GM04504 (cell line): ENCODE results near the gene TMEM205.
"Not testable (repeated sequence)": the region's sequence is repeated elsewhere in the genome, so short reads cannot be mapped to it uniquely, and the experiment has no call there.

ENCODE experiments used
- DNase-seq: peaks from one replicate; pipeline ENCODE4 v3.0.0-alpha.2; 2012; ENCODE audit warnings: low read depth

Gene TMEM205

GRCh38 chr19:11346104-11346940 lies at the start of gene TMEM205, which contains the start of gene CCDC159:
Gene TMEM205, minus strand, starts transcription at chr19:11346268. Its CDS starts 649 bp downstream, at chr19:11345619.
Gene CCDC159, plus strand, starts transcription at chr19:11346519. Its CDS starts 88 bp downstream, at chr19:11346607.
- DNase-seq = peak; percentile 99

GRCh38 chr19:11390933-11391680 lies 45.0 kb upstream of the TMEM205 start:
- no peak for DNase-seq

GRCh38 chr19:11390359-11390758 lies 44.3 kb upstream of the TMEM205 start:
- no peak for DNase-seq

GRCh38 chr19:11387162-11388034 lies 41.3 kb upstream of the TMEM205 start:
- no peak for DNase-seq

- DNase-seq = no peak
Measured at GRCh38 chr19:11384778-11385129, 38.7 kb upstream of the TMEM205 start.

GRCh38 chr19:11383706-11384048 lies 37.6 kb upstream of the TMEM205 start:
- no peak for DNase-seq

- DNase-seq = no peak
Measured at GRCh38 chr19:11382898-11383705, 37.0 kb upstream of the TMEM205 start.

- DNase-seq = peak; percentile 93
Measured at GRCh38 chr19:11380653-11381537, 34.8 kb upstream of the TMEM205 start.

- no peak for DNase-seq
Measured at GRCh38 chr19:11379857-11380350, 33.8 kb upstream of the TMEM205 start.

GRCh38 chr19:11379269-11379845 lies 33.3 kb upstream of the TMEM205 start:
- not testable (repeated sequence) for DNase-seq

- no peak for DNase-seq
Measured at GRCh38 chr19:11378319-11379189, 32.5 kb upstream of the TMEM205 start.

GRCh38 chr19:11377756-11378155 lies 31.7 kb upstream of the TMEM205 start:
- DNase-seq = no peak

GRCh38 chr19:11377237-11377636 lies 31.2 kb upstream of the TMEM205 start:
- peak; percentile 81 for DNase-seq

- no peak for DNase-seq
Measured at GRCh38 chr19:11375143-11375948, 29.3 kb upstream of the TMEM205 start.

- DNase-seq = peak; percentile 99
Measured at GRCh38 chr19:11374433-11375142, 28.5 kb upstream of the TMEM205 start, which contains the start of gene SWSAP1. Gene SWSAP1, plus strand, starts transcription at chr19:11374666. Its CDS starts 15 bp downstream, at chr19:11374681.

- DNase-seq = no peak
Measured at GRCh38 chr19:11373885-11374432, 27.9 kb upstream of the TMEM205 start.
